GM18867 (cell line): Measurements from ENCODE around the gene RASA1.
"Not testable (repeated sequence)": the region's sequence is repeated elsewhere in the genome, so short reads cannot be mapped to it uniquely, and the experiment has no call there.

Experiments used
- ATAC-seq: cut with Tn5 transposase; IDR thresholded peaks from one replicate; pipeline ENCODE4 v1.9.1; 2021; ENCODE audit warnings: mild to moderate bottlenecking, moderate library complexity; ENCODE audit not compliant: unreplicated experiment

Gene RASA1

DNA sequence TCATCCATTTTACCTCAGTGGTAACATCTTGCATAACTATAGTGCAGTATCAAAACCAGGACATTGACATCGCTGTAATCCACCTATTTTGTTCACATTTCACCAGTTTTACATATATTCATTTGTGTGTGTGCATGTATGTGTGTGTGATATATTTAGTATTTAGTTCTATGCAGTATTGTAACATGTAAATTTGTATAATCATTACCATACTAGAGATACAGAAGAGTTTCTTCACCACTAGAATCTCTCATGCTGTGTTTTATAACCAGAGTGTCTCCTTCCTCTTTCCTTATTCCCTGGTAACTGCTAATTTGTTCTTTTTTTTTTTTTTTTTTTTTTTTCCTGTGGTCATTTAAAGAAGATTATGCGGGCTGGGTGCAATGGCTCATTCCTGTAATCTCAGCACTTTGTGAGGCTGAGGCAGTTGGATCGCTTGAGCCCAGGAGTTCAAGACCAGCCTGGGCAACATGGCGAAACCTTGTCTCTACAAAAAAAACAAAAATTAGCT, 11.0 kb downstream of the RASA1 start:
- ATAC-seq: no peak

DNA sequence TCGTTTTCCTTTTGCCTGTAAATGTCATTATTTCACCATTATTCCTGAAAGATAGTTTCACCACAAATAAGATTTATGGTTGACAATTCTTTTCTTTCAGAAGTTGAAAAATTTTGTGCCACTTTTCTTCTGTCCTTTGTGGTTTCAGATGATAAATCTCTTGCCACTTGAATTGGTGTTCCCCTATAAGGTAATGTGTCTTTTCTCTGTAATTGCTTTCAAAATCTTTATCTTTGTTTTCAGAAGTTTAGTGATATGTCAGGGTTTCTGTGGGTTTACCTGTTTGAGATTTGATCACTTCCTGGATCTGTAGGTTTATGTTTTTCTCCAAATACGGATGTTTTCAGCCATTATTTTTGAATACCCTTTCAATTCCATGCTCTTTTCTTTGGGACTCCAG, 14.6 kb downstream of the RASA1 start:
- ATAC-seq: no peak

DNA sequence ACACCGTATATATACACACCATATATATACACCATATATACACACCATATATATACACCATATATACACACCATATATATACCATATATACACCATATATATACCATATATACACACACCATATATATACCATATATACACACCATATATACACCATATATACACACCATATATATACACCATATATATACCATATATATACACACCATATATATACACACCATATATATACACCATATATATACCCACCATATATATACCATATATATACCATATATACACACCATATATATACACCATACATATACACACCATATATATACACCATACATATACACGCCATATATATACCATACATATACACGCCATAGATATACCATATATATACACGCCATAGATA, 19.6 kb downstream of the RASA1 start:
- not testable (repeated sequence) for ATAC-seq

DNA sequence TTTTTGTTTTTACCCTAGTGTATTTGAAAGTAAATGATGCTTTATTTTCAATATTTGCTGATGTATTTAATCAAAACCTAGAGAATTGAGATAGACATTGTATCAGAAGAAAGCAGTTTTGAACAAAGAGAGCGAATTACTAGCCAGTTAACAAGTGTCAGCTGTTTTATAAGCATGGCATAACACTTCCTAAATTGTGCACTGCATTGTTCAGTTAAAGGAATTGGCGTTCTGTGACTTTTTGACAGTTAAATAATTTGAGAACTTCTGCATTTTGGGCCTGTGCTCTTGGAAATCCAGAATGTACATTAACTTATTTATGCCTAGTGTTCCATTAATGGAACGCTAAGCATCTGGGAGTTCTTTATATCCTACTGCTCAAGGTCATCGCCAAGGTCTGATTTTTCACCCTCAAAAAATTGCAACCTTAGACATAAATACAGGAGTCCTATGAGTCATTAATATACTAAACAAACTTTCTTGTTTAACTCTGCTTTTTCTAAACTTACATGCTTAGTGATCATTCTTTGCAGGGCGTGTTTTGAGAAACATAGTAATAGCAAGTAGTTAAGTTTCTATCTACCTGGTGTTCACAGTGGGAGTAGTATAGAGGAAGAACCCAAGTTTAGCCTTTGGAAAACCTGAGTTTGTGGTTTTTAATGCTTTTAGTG, 31.1 kb downstream of the RASA1 start:
- no peak for ATAC-seq

DNA sequence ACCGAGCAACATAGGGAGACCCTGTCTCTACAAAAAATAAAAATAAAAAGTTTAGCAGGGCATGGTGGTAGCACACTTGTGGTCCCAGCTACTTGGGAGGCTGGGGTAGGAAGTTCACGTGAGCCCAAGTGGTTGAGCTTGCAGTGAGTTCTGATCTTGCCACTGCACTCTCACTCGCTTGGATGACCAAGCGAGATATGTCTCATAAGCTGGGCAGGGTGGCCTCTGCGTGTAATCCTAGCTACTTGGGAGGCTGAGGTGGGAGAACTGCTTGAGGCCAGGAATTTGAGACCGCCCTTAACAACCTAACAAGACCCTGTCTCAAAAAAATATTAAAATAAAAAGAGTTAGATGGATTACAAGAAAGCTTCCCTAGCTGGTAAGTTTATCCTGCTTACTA, 32.5 kb downstream of the RASA1 start:
- ATAC-seq: no peak

GRCh38 chr5:87300744-87301143, 33.1 kb downstream of the RASA1 start:
- no peak for ATAC-seq

- ATAC-seq: no peak
Measured at GRCh38 chr5:87302061-87302460, 34.4 kb downstream of the RASA1 start.

DNA sequence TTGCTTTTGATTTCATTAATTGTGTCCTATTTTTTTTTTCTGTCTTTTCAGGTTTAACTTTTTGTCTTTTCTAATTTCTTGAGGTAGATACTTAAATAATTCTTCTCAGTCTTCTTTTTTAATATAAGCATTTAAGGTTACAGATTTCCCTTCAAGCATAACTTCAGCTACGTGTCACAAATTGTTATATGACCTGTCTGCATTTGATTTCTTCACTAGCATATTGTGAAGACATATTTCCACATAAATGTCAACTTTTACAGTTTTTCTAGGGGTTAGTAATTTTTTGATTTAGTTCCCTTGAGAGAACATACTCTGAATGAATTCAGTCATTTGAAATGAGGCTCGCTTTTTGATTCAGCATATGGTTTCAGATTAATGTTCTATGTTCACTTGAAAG, 35.6 kb downstream of the RASA1 start:
- ATAC-seq: no peak

GRCh38 chr5:87306090-87306489, 38.4 kb downstream of the RASA1 start:
- ATAC-seq: not testable (repeated sequence)

- ATAC-seq: peak; percentile 96
Measured at GRCh38 chr5:87307796-87308423, 40.2 kb downstream of the RASA1 start.

GRCh38 chr5:87311405-87312279, 44.0 kb downstream of the RASA1 start:
- ATAC-seq: no peak

DNA sequence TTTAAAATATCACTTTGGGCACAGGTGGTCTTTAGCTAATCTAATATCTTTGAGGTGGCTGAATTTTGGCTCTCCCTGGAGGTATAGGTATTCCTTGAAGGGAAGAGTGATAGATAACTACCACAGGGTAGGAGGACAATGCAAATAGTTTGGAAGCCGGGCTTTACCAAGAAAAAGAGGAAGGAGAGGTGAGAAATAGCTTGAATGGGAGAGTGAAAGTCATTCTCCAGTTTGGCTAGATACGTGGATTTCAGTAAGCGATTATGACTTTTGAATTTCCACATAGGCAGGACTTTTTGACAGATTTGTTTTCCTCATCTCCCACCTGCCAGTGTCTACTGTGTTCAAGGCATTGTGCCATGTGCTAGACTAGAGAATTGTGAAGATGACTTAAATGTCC, 45.5 kb downstream of the RASA1 start:
- ATAC-seq: no peak

- no peak for ATAC-seq
Measured at GRCh38 chr5:87319469-87319868, 51.8 kb downstream of the RASA1 start.

DNA sequence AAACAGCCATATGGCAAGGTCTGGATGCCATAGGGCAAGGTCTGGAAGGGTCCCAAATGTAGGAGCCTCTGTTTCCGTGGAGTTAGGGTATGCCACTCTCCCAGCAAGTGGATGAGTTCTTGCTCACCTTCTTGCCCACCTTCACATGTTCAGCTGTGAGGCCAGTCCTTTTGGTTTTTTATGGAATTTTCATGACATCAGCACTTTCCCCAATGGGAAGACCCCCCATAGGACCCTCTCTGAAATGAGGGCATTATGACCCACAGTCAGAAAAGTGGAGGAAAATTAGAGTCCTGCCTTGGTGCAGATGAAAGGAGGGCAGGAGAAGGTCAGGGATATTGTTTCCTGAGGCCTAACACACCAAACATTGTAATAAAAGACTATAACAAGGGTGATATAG, 53.9 kb downstream of the RASA1 start:
- no peak for ATAC-seq

GRCh38 chr5:87322381-87322780, 54.7 kb downstream of the RASA1 start:
- no peak for ATAC-seq

DNA sequence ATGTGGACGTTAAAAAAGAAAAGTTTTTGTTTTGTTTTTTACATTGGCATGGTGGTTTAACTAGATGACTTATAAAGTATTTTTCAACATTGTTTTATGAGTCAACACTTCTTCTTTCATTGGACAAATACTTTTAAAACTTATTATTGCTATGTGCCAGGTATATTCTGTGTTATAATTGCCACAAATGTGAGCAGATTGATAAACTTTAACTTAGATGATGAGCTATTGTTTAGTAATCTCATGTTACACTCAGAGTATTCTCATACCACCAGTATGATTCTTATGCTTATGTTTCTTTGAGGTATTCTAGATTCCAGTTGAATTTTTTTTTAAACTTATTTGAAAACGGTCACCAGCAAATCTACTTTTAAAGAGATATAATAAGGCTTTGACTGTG, 60.3 kb downstream of the RASA1 start:
- ATAC-seq: no peak

DNA sequence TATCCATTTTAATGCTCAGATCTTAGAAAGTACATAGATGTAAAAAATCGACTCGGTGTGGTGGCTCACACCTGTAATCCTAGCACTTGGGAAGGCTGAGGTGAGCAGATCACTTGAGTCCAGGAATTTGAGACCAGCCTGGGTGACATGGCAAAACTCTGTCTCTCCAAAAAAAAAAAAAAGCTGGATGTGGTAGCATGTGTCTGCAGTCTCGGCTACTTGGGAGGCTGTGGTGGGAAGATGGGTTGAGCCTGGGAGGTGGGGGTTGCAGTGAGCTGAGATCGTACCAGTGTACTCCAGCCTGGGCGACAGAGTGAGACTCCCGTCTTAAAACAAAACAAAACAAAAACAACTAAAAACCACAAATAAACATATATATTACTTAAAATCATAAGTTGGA, 61.4 kb downstream of the RASA1 start:
- ATAC-seq: no peak

GRCh38 chr5:87339986-87340385, 72.3 kb downstream of the RASA1 start:
- no peak for ATAC-seq

DNA sequence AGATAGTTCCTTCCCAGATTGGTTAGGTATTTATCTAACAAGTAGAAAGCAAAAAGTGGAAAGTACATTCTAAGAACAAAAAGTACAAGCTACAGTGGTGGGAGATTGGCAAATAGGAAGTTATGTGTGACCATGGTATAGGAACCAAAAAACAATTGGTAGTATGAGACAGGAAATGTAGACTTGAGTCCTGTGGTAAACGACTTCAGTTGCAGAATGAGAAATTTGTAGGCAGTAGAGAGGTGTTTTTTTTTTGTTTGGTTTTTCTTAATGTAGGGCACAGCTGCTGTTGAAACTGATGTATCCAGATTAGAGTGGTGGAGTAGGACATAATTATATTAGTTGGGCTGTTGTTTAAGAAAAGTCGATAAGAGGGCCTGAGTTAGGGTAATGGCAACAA, 73.0 kb downstream of the RASA1 start:
- ATAC-seq: peak; percentile 100

- peak; percentile 69 for ATAC-seq
Measured at GRCh38 chr5:87347272-87347671, 79.6 kb downstream of the RASA1 start.

DNA sequence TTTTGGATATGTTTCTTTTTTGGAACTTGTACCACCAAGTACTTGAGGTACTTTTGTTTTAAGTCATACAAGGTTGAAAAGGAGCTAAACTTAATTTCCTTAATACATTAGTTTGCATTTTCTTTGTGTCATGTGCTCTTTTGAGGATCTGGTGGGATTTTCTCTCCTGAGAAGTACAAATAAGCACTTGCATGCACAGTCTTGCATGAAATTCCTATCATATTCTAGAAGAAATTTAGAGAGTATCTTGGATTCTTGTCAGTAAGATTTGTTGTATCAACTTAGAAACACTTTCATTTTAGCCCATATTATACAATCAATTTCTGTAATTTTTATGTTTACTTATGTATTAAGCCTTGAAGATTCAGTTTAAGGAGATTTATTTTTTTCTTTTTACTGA, 80.2 kb downstream of the RASA1 start:
- ATAC-seq: no peak

- ATAC-seq: peak; percentile 75
Measured at GRCh38 chr5:87354496-87354895, 86.8 kb downstream of the RASA1 start.
